Thyroid gland (tissue), 4 donors: Measurements from ENCODE around the gene PLEKHN1. TPM values are rescaled to one million over a fixed set of nuclear protein-coding genes. Genes with fewer than 3 reads are reported as not detected.
"Not testable (repeated sequence)": the region's sequence is repeated elsewhere in the genome, so short reads cannot be mapped to it uniquely, and the experiment has no call there.

Experiments
- DNase-seq, 2 donors: peaks; one replicate each; pipeline ENCODE4 v3.0.0-alpha.2; 2019
- H3K27ac ChIP-seq, 3 donors: fragments of 200-600 bp; sonication (generic); 1 replicate in 2 of 3; 2 replicates in 1 of 3; pipeline ENCODE4 v1.5.1; 2016 to 2019; ENCODE audit warnings: mild to moderate bottlenecking in 1 of 3, moderate library complexity in 1 of 3
- H3K27me3 ChIP-seq: fragments of 200-600 bp; sonication (generic); one replicate; pipeline ENCODE4 v1.5.1; 2019
- H3K36me3 ChIP-seq, 2 donors: fragments of 200-600 bp; sonication (generic); one replicate each; pipeline ENCODE4 v1.5.1; 2016 to 2019
- H3K4me1 ChIP-seq, 2 donors: fragments of 200-600 bp; sonication (generic); one replicate each; pipeline ENCODE4 v1.5.1; 2017 to 2019
- H3K4me3 ChIP-seq, 3 donors: fragments of 200-600 bp; sonication (generic); replicated peaks in 1 of 3; 1 replicate in 2 of 3; 2 replicates in 1 of 3; pipeline ENCODE4 v1.5.1; 2016; ENCODE audit warnings: mild to moderate bottlenecking in 1 of 3
- H3K9me3 ChIP-seq: fragments of 200-600 bp; sonication (generic); one replicate; pipeline ENCODE4 v1.5.1; 2017
- CTCF ChIP-seq, 6 experiments: fragments of 200-600 bp in 3 of 6; fragments of 450-650 bp in 3 of 6; sonication (generic) in 3 of 6; IDR thresholded peaks; one replicate each; pipeline ENCODE4 v1.5.1; 2016 to 2019; ENCODE audit warnings: antibody characterized with exemption in 6 of 6, mild to moderate bottlenecking in 2 of 6, inconsistent platforms in 1 of 6, moderate library complexity in 1 of 6
- POLR2A ChIP-seq, 2 donors: fragments of 450-650 bp; IDR thresholded peaks; one replicate each; pipeline ENCODE4 v1.6.1; 2017; ENCODE audit warnings: antibody characterized with exemption in 2 of 2, mild to moderate bottlenecking in 2 of 2, moderate library complexity in 1 of 2
- whole genome bisulfite sequencing, 2 donors: methylation state at CpG; one replicate each; pipeline ENCODE4 v1.1.5; 2017; 5-methylcytosine and 5-hydroxymethylcytosine counted together
- intact Hi-C: fragments of 100-400 bp; cut with DNase I; formaldehyde crosslinking; loops from one replicate; pipeline ENCODE4 v1.15.1; 2023
- total RNA-seq, 4 donors: library from RNA; depleted of rRNA; stranded (reverse); fragments of >200 nt; gene quantifications; one replicate each; pipeline ENCODE4 v1.2.3, GENCODE V29; 2016

The PLEKHN1 gene
- total RNA-seq, 4 donors from 2014 or later: 0.25 to 0.27 TPM; not detected in 2

- WGBS, 2 donors: 68 to 71% methylated on average over 5 to 7 of the region's 7 CpGs
- H3K4me1 ChIP-seq: peaks cover 30 to 40% of the 10 kb centered on the region in 2 donors
- TF ChIP-seq CTCF (IDR thresholded peaks at IDR 0.05) (no peak), POLR2A (IDR thresholded peaks at IDR 0.05) (no peak)
- no peaks in the 10 kb centered on the region for H3K27me3 ChIP-seq
- H3K4me3 ChIP-seq: no peak overlapping the region
- no peaks in the 10 kb centered on the region for H3K36me3 ChIP-seq
- intact Hi-C loops: no loop called here
- H3K27ac ChIP-seq: peak overlapping the region in 1 of 3 donors; percentile 44
- no peak for DNase-seq
- H3K9me3 ChIP-seq: no peaks in the 10 kb centered on the region
These were observed 38.1 kb downstream of the PLEKHN1 start for GRCh38 chr1:1004420-1004779.

GRCh38 chr1:1004780-1005697 is 38.8 kb downstream of the PLEKHN1 start:
- H3K27me3 ChIP-seq: no peaks in the 10 kb centered on the region
- peak overlapping the region; percentile 44 to 87 (median 80) for H3K27ac ChIP-seq
- no peaks in the 10 kb centered on the region for H3K9me3 ChIP-seq
- H3K36me3 ChIP-seq: no peaks in the 10 kb centered on the region
- H3K4me1 ChIP-seq: peaks cover 27 to 36% of the 10 kb centered on the region in 2 donors
- TF ChIP-seq POLR2A (IDR thresholded peaks at IDR 0.05) (peak in 1 of 2 donors; percentile 33), CTCF (IDR thresholded peaks at IDR 0.05) (peak in 1 of 6 experiments; percentile 17)
- peak; percentile 96 to 97 for DNase-seq
- 38 to 43% methylated on average over 11 to 12 of the region's 21 CpGs for WGBS, 2 donors
- no peak overlapping the region for H3K4me3 ChIP-seq
- intact Hi-C loops: no loop called here

- TF ChIP-seq CTCF (IDR thresholded peaks at IDR 0.05) (no peak), POLR2A (IDR thresholded peaks at IDR 0.05) (no peak)
- peaks cover 22 to 35% of the 10 kb centered on the region in 2 donors for H3K4me1 ChIP-seq
- H3K27me3 ChIP-seq: no peaks in the 10 kb centered on the region
- intact Hi-C loops: no loop called here
- DNase-seq: no peak
- H3K9me3 ChIP-seq: no peaks in the 10 kb centered on the region
- H3K4me3 ChIP-seq: no peak overlapping the region
- WGBS, 2 donors: 31 to 36% methylated on average over 3 to 13 of the region's 23 CpGs
- no peaks in the 10 kb centered on the region for H3K36me3 ChIP-seq
- peak overlapping the region; percentile 44 to 87 (median 80) for H3K27ac ChIP-seq
These were observed 39.6 kb downstream of the PLEKHN1 start for GRCh38 chr1:1005774-1006304.

- Histone ChIP-seq H3K36me3 (no peaks in the 10 kb centered on the region), H3K27ac (no peak overlapping the region), H3K27me3 (no peaks in the 10 kb centered on the region), H3K4me3 (no peak overlapping the region), H3K4me1 (peaks cover 15 to 28% of the 10 kb centered on the region in 2 donors), H3K9me3 (no peaks in the 10 kb centered on the region)
- DNase-seq: no peak
- WGBS, 2 donors: 78 to 84% methylated on average over 32 to 36 of the region's 37 CpGs
- no peak for TF ChIP-seq CTCF (IDR thresholded peaks at IDR 0.05)
- TF ChIP-seq POLR2A (IDR thresholded peaks at IDR 0.05): no peak
- intact Hi-C loops: no loop called here
These were observed 40.2 kb downstream of the PLEKHN1 start for GRCh38 chr1:1006305-1007159.

GRCh38 chr1:1010131-1010530 is 43.8 kb downstream of the PLEKHN1 start:
- 89 to 93% methylated on average over 8 of the region's 8 CpGs for WGBS, 2 donors
- H3K36me3 ChIP-seq, intact Hi-C loops, H3K9me3 ChIP-seq, H3K4me3 ChIP-seq, DNase-seq, H3K27ac ChIP-seq, H3K27me3 ChIP-seq: not testable (repeated sequence)
- peaks cover 13 to 26% of the 10 kb centered on the region in 2 donors for H3K4me1 ChIP-seq
